ENCODE measurements around the gene SEPTIN10. TPM values are rescaled to one million over a fixed set of nuclear protein-coding genes. Genes with fewer than 3 reads are reported as not detected.
A peak's percentile ranks its signal among the peaks of the same experiment; 100 is the strongest.

The SEPTIN10 gene
- total RNA-seq (2014; rRNA removed; shearing (Covaris generic)), result 84.5 and 85.1 TPM in 2 replicates
- 47.7 and 52.3 TPM in 2 replicates for polyA plus RNA-seq (2016; fragmentation: Nextera tagmentation; extraction: Ambion mirVana)
- long read RNA-seq, transcript SEPT10-202 (11 exons, 3,071 nt), result major isoform, 15 of 29 reads
- long read RNA-seq, partial matches to known transcripts, result 3 of 29 reads
- long read RNA-seq, other reads (novel, unspliced or antisense), result 6 of 29 reads

- Mint-ChIP-seq H3K27me3 (ENCODE audit: insufficient read depth, low read depth, poor library complexity) (peaks cover 22% of the 10 kb centered on the region), H3K4me3 (peak within 1 kb of the TSS; percentile 93), H3K27ac (peak within 1 kb of the TSS; percentile 96), H3K9me3 (peaks cover 2% of the 10 kb centered on the region; the same call in 2 of the 3 replicates), H3K36me3 (ENCODE audit: low read depth) (peaks cover 13% of the 10 kb centered on the region), H3K4me1 (peaks cover 31% of the 10 kb centered on the region)
- Histone ChIP-seq H4K20me1 (replicated peaks; ENCODE audit: insufficient read depth) (peaks cover 23% of the 10 kb centered on the region), H2AFZ (peak within 1 kb of the TSS; percentile 25; the same call in 1 of the 2 replicates), H3K4me2 (peak within 1 kb of the TSS; percentile 92), H3F3A (replicated peaks; ENCODE audit: low read depth) (no peaks in the 10 kb centered on the region), H3K27ac (ENCODE audit: low read depth) (peak within 1 kb of the TSS; percentile 94), H3K79me2 (replicated peaks; ENCODE audit: insufficient read depth) (peaks cover 61% of the 10 kb centered on the region), H3K4me3 (peak within 1 kb of the TSS; percentile 97), H3K36me3 (ENCODE audit: insufficient read depth) (no peaks in the 10 kb centered on the region), H3K4me1 (ENCODE audit: insufficient read depth) (peaks cover 31% of the 10 kb centered on the region), H3K27me3 (ENCODE audit: insufficient read depth) (peaks cover 23% of the 10 kb centered on the region), H3K9me2 (ENCODE audit: insufficient read depth) (no peaks in the 10 kb centered on the region)
- TF ChIP-seq POLR2AphosphoS5 (IDR thresholded peaks at IDR 0.05; ENCODE audit: low read depth) (peak; percentile 92), ETS1 (IDR thresholded peaks at IDR 0.05) (peak; percentile 87), JUNB (IDR thresholded peaks at IDR 0.05; ENCODE audit: unreplicated experiment) (no peak), ZNF114 (CRISPR knock-in tag; IDR thresholded peaks at IDR 0.05) (no peak), EZH2phosphoT487 (IDR thresholded peaks at IDR 0.05; ENCODE audit: unreplicated experiment) (no peak), EZH2 (IDR thresholded peaks at IDR 0.05; ENCODE audit: low read depth, unreplicated experiment) (no peak), CTCF (conservative IDR thresholded peaks at IDR 0.05; ENCODE audit: low read depth in 2 of 2) (no peak), STAT1 (IDR thresholded peaks at IDR 0.05; ENCODE audit: unreplicated experiment) (no peak), CREB1 (CRISPR knock-in tag; IDR thresholded peaks at IDR 0.05; ENCODE audit: low read depth) (peak; percentile 84), ZNF462 (CRISPR knock-in tag; IDR thresholded peaks at IDR 0.05) (no peak)
- DNase-seq (ENCODE audit: low spot score) (peak; percentile 97), ATAC-seq (peak; percentile 85)
Measured at GRCh38 chr2:109613922-109614714, at the start of gene SEPTIN10, which contains the start of gene SOWAHC. SEPTIN10 (minus strand) TSS chr2:109613966; CDS start chr2:109613827, 139 bp downstream. SOWAHC (plus strand) TSS chr2:109614364; CDS start chr2:109614490, 126 bp downstream.
